Chondrocyte (in vitro differentiated cells): ENCODE data around the gene HSPA12B. TPM values are rescaled to one million over a fixed set of nuclear protein-coding genes. Genes with fewer than 3 reads are reported as not detected.

ENCODE experiments used
- DNase-seq: peaks from one replicate; pipeline ENCODE4 v3.0.0; 2021; ENCODE audit warnings: mixed read lengths, low spot score
- H3K27ac Mint-ChIP-seq: one replicate; pipeline ENCODE4 v1.8.0; 2021; ENCODE audit warnings: mild to moderate bottlenecking, moderate library complexity, mixed read lengths; ENCODE audit not compliant: unreplicated experiment
- H3K27me3 Mint-ChIP-seq: 2 replicates; pipeline ENCODE4 v1.8.0; 2021; ENCODE audit warnings: low read depth, mixed read lengths
- H3K36me3 Mint-ChIP-seq: 2 replicates; pipeline ENCODE4 v1.8.0; 2021; ENCODE audit warnings: low read depth, mixed read lengths
- H3K4me1 Mint-ChIP-seq: 2 replicates; pipeline ENCODE4 v1.8.0; 2021; ENCODE audit warnings: low read depth, mild to moderate bottlenecking, mixed read lengths
- H3K4me3 Mint-ChIP-seq: one replicate; pipeline ENCODE4 v1.8.0; 2021; ENCODE audit warnings: mild to moderate bottlenecking, moderate library complexity, mixed read lengths; ENCODE audit not compliant: unreplicated experiment
- H3K9me3 Mint-ChIP-seq: 2 replicates; pipeline ENCODE4 v1.8.0; 2021; ENCODE audit warnings: low read depth, mixed read lengths
- CTCF ChIP-seq: fragments of 200-600 bp; sonication (generic); IDR thresholded peaks from 2 replicates; pipeline ENCODE4 v1.5.0; 2021; ENCODE audit warnings: antibody characterized with exemption, mild to moderate bottlenecking, moderate library complexity
- total RNA-seq: library from RNA; stranded (reverse); gene quantifications from 3 replicates; pipeline ENCODE4 v1.2.1, GENCODE V29; 2021

Gene HSPA12B
- total RNA-seq, 1 donor from 2014 or later, result 0.10 TPM

- no peak overlapping the region for H3K27ac Mint-ChIP-seq
- no peak overlapping the region for H3K4me3 Mint-ChIP-seq
- TF ChIP-seq CTCF, result no peak
- H3K27me3 Mint-ChIP-seq, result peaks cover 5% of the 10 kb centered on the region
- H3K36me3 Mint-ChIP-seq, result peaks cover 2% of the 10 kb centered on the region
- no peaks in the 10 kb centered on the region for H3K9me3 Mint-ChIP-seq
- no peak for DNase-seq
- H3K4me1 Mint-ChIP-seq, result peaks cover 4% of the 10 kb centered on the region
These were observed 7.5 kb downstream of the HSPA12B start for GRCh38 chr20:3739926-3740451.

- no peak overlapping the region for H3K27ac Mint-ChIP-seq
- H3K9me3 Mint-ChIP-seq, result no peaks in the 10 kb centered on the region
- H3K27me3 Mint-ChIP-seq, result peaks cover 5% of the 10 kb centered on the region
- TF ChIP-seq CTCF, result no peak
- no peak overlapping the region for H3K4me3 Mint-ChIP-seq
- H3K36me3 Mint-ChIP-seq, result peaks cover 2% of the 10 kb centered on the region
- H3K4me1 Mint-ChIP-seq, result peaks cover 4% of the 10 kb centered on the region
- peak; percentile 71 for DNase-seq
These were observed 8.3 kb downstream of the HSPA12B start for GRCh38 chr20:3740615-3741301.

- Mint-ChIP-seq H3K4me3 (no peak overlapping the region), H3K9me3 (no peaks in the 10 kb centered on the region), H3K4me1 (peaks cover 4% of the 10 kb centered on the region), H3K27me3 (peaks cover 10% of the 10 kb centered on the region), H3K27ac (no peak overlapping the region), H3K36me3 (peaks cover 2% of the 10 kb centered on the region)
- no peak for TF ChIP-seq CTCF
- DNase-seq, result peak; percentile 80
These were observed 9.5 kb downstream of the HSPA12B start for GRCh38 chr20:3741836-3742458.

GRCh38 chr20:3743251-3743650 lies 10.8 kb downstream of the HSPA12B start:
- H3K9me3 Mint-ChIP-seq, result no peaks in the 10 kb centered on the region
- DNase-seq, result no peak
- H3K4me1 Mint-ChIP-seq, result peaks cover 4% of the 10 kb centered on the region
- peaks cover 2% of the 10 kb centered on the region for H3K36me3 Mint-ChIP-seq
- H3K27me3 Mint-ChIP-seq, result peaks cover 8% of the 10 kb centered on the region
- no peak overlapping the region for H3K4me3 Mint-ChIP-seq
- no peak for TF ChIP-seq CTCF
- no peak overlapping the region for H3K27ac Mint-ChIP-seq

- H3K4me1 Mint-ChIP-seq, result peaks cover 4% of the 10 kb centered on the region
- no peak overlapping the region for H3K4me3 Mint-ChIP-seq
- peaks cover 8% of the 10 kb centered on the region for H3K27me3 Mint-ChIP-seq
- no peak for TF ChIP-seq CTCF
- H3K27ac Mint-ChIP-seq, result no peak overlapping the region
- DNase-seq, result peak; percentile 28
- H3K36me3 Mint-ChIP-seq, result peaks cover 2% of the 10 kb centered on the region
- no peaks in the 10 kb centered on the region for H3K9me3 Mint-ChIP-seq
These were observed 11.6 kb downstream of the HSPA12B start for GRCh38 chr20:3744037-3744436.
